ENCODE results near the gene SERPINA3.
A peak's percentile ranks its signal among the peaks of the same experiment; 100 is the strongest.

The SERPINA3 gene

DNA sequence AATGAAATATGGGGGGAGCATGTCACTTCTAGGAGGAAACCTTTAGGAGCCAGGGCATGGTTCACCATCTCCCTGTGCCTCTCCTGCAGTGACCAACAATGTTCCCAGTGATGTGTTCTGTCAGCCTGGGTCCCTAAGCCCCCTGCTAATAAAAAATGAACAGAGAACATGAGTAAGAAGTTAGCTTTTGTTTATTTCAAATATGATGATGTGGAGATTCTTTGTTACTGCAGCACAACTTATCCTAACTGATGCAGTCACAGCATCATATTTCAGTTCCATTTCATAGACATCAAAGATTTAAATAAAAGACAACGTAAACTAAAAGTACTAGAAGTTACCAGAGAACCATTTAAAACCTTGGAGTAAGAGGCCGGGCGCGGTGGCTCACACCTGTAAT, 43.9 kb downstream of the SERPINA3 start:
- no peak for DNase-seq (ENCODE audit: low read depth)

DNA sequence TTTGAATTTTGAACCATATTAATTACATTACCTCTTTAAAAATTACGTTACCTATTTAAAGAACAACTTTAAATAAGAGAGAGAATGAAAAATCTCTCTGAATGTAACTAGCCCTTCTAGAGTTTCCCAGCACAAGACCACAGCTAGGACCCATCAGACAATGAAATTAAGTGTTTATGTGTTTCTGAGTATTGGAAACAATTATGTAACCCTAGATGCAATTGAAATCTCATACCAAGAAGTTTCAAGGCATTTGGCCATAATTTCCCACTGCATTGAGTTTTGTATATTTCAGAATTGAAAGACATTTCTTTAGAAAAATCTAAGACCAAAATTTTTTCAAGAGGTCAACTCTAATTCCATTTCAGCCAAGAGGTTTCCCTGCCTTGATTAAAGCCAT, 47.1 kb downstream of the SERPINA3 start:
- DNase-seq (ENCODE audit: low read depth), result no peak

DNA sequence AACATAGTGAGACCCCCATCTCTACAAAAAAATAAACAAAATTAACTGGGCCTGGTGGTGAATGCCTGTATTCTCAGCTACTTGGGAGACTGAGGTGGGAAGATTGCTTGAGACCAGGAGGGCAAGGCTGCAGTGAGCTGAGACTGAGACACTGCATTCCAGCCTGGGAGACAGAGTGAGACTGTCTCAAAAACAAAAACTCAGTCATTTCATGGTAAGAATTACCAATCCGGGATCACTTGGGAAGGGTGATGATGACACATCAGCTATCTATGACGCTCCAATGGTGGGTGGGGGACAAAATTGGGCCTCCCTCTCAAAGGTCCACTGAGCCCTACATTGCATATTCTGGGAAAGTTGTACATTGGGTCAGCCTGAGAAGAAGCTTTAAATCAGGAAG, 47.7 kb downstream of the SERPINA3 start:
- no peak for DNase-seq (ENCODE audit: low read depth)

DNA sequence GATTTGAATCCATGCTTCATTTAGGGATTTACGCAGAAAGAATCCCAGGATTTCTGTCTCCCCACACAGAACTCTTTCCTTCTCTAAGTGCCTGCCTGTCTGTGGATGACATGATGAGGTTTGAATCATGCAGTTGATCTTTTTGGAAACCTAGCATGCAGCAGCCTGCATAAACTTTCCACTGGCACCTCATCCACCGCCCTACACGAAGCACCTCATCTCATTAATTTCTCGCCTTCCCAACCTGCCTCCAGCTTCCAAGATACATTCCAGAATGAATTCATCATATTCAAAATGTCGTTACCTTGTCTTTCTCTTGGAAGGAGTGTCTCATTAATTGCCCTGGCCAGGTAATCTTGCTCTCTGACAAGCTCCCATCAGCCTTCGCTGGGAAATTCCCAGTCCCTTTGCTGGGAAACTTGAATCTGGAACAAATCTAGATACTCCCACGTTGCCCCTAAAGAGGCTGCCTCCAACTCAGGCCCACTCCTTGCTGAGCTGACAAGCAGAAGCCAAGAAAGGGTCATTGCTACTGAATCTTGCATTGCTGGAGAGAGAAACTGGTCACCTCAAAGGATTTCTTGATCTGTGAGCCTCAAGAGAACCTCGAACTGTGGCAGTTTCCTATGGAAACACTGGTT, 48.2 kb downstream of the SERPINA3 start:
- DNase-seq (ENCODE audit: low read depth), result no peak

DNA sequence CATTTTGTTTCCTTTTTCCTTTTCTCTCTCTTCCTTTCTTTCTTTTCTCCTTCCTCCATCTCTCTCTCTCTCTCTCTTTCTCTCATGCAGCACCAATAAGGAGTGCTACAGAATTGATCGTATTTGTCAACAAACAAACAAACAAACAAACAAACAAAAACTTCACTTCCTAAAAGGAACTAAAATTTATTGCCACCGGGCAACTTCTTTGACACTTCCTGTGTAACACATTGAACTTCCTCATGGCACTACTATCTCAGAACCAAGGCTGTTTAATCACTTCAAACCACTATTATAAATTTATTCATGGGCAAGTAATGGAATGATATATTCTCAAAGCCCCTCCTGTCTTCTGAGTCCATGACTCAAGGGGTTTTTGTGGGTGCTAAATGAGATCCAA, 51.3 kb downstream of the SERPINA3 start:
- no peak for DNase-seq (ENCODE audit: low read depth)

DNA sequence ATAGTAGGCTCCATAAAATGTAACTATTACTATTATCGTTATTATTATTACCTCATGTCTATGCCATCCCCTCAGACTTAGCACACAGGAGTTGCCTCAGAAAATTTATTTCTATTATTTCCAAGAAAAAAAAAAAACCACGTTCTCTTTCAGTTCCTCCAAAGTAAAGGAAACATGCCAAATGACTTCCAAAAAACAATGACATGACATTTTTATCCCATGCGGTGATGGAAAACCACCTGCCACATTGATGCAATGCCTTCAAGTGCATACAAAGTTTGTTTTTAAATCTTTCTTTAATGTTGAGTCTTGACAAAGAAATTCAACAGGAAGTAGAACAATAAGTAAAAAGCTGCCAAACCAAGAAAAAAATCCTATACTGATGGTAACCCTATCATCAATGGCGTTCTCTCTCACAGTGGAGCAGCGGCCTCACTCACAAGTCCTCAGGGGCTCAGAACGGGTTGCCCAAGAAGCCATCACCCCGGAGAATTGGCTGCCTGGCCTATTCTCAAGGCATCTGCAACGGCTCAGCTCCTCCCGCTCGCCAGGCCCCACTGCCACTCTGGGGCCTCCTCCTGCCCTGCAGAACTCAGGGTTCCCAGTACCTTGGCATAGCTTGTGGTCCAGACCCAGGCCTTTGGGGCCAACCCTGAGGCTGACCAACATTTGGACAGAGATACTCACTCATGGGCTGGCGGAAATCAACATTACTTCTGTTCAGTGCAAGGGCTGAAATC, 51.9 kb downstream of the SERPINA3 start:
- DNase-seq (ENCODE audit: low read depth), result no peak

DNA sequence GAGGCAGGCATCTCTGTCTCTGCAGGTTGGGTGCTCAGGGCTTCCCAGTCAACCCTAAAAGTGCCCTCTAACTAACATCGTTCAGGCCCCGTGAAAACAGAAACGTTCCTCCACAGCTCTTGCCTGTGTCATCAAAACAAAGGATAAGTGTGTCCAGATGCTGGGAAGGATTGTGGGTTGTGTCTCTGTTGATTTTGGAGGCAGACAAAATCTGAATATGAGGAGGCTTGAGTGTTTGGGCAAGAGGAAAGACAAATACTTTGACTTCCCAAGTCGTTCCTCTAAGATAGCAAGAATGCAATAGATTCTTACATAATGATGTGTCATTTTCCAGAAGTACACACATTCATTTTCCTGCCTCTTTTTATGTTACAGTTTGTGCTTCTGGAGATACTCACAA, 52.9 kb downstream of the SERPINA3 start:
- DNase-seq (ENCODE audit: low read depth), result peak; percentile 17

DNA sequence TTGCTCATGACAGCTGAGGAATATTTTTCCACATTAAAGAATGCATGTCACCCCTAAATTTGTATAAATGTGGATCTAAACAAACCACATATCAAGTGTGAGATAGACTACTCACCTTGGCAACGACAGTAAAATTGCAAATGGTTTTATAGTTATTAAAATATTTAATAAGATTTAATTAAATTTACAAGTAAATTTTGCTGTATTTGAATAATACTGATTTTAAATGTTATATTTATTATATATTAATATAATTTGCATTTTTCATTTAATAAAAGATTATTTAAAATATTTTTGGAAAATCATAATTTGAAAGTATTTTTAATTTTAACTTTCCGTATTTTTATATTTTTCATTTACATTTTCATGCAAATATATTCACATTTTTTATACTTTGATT, 53.4 kb downstream of the SERPINA3 start:
- no peak for DNase-seq (ENCODE audit: low read depth)

DNA sequence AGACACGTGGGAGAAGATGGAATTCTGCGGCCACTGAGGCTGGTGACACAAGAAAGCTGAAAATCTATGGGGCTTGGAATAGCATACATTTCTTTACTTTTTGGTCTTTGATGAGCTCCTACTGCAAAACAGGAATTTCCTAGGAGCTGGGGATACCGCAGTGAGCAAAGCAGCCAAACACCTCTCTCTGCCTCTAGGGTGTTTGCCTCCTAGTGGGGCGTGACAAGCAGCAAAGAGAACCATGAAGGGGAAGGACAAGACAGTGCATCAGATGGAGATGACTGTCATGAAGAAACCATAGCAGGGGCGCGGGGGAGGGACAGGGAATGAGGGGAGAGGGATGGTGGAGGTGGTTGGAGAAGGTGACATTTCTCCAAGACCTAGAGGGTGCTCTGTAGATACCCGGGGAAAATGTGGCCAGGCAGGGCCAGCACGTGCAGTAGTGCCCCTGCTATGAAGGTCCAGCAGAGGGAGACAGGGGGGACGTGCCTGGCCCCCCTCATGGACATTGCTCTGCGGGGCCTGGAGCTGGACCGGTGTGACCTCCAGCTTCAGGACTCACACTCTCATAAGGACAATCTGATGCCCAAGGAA, 58.6 kb downstream of the SERPINA3 start:
- DNase-seq (ENCODE audit: low read depth), result no peak

DNA sequence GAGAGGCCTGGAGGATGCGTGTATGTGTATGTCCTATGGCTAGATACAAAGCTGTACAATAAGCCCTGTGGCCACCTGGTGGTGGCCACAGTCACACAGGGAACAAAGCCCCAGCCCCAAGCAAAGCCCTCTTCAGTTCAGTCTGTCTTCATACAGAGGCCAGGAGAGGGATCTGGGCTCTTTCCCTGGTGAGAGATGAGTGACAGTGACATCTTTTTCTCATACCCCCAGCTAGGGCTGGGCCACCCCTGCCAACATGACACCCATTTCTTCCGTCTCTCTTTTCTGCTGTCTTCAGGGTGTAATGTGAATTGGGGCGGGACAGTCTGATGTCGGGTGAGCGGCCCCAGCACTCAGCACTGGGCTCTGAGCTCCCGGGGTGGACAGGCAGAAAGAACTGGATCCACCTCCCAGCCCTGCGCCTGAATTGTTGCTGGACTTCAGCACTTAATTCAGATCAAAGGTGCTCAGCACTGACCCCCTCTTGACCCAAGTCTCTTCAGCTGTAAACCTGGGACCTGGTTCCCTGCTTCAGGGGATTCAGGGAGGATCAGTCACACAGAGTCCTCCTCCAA, 59.8 kb downstream of the SERPINA3 start:
- DNase-seq (ENCODE audit: low read depth), result no peak

DNA sequence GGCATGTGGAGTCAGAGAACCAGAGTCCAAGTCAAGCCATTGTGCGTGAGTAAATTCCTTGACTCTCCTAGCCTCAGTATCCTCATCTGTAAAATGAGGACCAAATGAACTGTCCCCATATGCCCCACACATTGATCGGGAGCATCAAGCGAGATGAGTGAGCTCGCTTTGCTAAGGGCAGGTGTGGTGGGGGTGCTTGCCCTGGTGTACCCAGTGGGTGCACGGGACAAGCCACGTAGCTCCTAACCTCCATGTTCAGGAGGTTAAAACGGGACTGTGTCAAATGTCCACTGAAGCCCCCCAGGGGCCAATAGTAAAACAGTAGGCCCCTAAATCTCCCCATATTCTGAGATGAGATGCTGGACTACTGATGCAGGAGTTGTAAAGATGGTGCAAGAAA, 60.9 kb downstream of the SERPINA3 start:
- DNase-seq (ENCODE audit: low read depth), result no peak
